Measurements from ENCODE around the gene KCND3. TPM values are rescaled to one million over a fixed set of nuclear protein-coding genes. Genes with fewer than 3 reads are reported as not detected.

KCND3 gene
- total RNA-seq, 1 donor from 2014 or later, result 19.8 TPM

DNA sequence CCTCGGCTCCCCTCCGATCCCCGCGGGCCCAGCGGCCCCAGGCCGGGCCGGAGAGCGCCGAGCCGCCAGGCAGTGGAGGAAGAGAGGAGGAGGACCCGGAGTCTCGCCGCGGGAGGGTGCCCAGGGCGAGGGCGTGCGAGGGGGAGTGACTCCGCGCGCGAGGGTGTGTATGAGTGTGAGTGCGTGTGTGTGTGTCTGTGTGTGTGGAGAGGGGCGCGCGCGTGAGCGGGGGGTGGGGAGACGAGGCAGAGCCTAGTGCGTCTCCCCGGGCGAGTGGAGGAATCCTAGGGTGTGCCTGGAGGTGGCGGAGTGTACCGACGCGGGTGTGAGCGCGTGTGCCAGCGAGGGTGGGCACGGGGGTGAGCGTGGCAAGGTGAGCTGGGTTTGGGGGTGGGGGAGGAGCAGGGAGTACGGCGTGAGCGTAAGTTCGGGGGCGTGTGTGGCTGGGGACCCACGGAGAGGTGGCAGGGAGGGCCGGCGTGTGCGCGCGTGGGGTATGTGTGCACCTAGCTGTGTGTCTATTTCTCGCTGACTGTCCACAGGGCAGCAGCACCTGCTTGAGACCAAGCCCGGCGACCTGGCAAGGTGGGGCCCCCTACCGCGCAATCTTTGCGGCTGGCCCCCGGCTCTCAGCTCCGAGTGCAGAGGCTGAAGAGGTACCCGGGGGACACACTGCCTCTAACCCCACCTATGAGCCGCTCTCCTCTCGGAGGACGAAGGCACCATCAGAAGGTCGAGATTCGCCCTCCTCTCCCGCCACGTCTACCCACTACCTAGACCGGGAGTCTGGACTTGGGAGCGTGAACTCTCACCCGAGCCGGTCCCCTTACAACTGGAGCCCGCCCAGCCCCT is 784 bp upstream of the KCND3 start:
- ATAC-seq (peak; percentile 33), DNase-seq (peak; percentile 67)
- intact Hi-C loops (cut with micrococcal nuclease), result loop anchor here (5.0 to 10.0 kb wide), 2 partner anchors 195 to 347 kb away; no protein-coding TSS in a partner anchor

DNA sequence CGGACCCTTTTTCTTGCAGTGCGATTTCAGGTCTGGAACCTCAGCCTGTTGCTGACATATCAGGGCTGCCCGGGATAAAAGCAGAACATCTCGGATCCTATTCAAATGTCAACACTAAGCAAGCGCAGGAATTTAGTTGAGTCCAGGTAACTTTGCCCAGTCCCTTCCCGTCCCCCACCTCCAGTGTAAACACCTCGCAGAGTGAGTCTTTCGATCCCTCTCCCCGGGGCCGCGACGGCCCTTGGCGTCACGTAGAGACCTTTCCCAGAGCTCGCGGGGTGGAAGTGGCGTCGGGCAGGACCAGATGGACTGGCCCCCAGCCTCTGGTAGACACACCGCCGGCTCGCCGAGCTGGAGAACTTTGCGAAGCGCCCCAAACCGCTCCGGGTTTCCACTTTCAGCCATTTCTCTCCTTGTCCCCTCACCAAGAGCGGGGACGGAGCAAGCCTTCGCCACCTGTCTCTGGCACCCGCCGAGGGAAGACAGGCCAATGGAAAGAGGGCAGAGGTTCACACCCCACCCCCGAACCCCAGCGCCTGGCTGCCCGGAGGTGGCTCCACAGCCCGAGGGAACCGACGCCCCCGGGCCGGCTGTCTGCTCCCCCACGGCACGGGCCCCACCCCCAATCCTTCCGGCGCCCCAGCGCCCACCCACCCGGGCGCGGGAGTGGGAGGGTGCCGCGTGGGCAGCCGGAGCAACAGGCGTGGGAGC is 570 bp downstream of the KCND3 start:
- DNase-seq (peak; percentile 60), ATAC-seq (peak; percentile 2)
- intact Hi-C loops (cut with micrococcal nuclease), result no loop called here

DNA sequence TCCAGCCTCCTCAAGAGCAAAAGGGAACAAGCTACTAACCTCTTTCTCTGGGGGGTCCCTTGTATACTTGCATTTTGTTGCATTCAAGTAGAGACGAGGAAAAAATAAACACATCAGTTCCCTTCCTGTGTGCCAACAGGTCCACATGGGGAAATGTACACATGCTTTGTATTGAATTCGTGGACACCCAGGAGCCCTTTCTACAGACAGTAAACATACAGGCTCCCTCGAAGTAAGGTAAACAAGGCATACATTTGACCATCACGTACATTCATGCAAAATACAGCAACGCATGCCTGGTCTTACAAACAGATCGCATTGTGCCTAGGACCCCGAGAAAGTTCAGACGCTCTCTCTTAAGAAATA is 1.1 kb downstream of the KCND3 start:
- DNase-seq (no peak), ATAC-seq (no peak)
- intact Hi-C loops (cut with micrococcal nuclease), result no loop called here

DNA sequence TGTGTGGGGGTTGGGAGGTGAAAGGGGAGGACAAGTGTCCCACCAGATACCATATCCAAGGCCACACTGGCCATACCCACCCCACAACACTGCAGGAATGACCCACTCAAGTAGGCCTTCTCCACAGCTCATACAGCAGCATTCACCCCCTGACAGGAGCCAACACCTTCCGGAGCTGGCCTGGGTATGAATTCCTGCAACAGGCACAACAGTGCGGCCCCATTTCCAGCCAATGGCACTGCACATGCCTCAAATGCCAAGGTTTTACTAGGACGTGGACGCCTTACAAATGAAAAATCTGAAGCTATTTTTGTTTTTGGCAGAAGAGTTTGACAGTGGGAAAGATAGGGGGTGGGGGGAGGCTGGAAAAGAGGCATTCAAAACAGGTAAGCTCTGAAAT is 2.0 kb downstream of the KCND3 start:
- intact Hi-C loops (cut with micrococcal nuclease), result no loop called here
- ATAC-seq (peak; percentile 56), DNase-seq (peak; percentile 74)

DNA sequence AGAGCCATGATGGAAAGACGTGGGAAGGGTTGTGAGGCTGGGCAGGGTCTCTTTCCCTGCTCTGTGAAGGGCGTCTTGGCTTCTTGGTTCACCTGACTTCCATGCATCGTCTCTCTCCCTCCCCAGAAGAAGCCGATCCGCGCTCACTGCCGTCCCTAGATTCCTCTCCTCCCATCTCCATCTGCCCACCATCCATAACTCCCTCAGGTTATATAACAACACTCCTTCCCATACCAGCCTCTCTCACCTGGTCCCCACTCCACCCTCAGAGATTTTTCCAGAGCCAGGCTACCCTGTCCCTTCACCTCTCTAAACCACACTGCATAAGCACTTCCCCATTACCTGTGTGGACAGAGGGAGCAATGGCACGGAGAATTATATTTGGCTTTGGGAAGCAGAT is 6.0 kb downstream of the KCND3 start:
- no peak for DNase-seq
- ATAC-seq, result no peak
- intact Hi-C loops (cut with micrococcal nuclease), result no loop called here

DNA sequence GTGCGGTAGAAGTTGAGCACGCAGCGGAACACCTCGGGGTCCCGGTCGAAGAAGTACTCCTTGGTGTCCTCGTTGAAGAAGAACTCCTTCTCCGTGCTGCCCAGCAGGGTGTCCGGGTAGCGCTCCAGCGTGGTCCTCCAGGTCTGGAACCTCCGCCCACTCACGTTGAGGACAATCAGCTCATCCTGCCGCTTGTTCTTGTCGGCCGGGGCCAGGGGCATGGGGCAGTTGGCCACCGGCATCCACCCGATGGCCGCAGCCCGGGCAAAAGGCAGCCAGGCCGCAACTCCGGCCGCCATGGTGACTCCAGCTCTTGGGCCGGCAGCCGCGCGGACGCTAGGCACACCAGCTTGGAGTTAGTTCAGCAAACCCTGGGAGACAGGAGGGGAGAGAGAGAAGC is 7.0 kb downstream of the KCND3 start:
- DNase-seq (no peak), ATAC-seq (no peak)
- intact Hi-C loops (cut with micrococcal nuclease), result no loop called here

DNA sequence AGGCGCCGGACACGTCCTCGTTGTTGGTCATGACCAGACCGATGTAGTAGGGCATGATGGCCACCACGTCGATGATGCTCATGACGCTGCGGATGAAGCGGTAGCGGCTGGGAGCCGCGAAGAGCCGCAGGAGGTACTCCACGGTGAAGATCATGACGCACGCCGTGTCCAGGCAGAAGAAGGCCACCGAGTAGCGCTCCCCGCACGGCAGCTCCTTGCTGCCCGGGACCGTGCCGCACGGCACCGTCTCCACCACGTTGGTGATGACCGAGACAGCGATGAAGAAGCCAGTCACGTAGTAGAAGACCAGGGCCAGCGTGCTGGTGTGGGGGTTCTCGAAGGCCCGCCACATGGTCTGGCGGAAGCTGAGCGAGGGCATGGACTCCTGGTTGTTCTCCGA is 7.6 kb downstream of the KCND3 start:
- no peak for ATAC-seq
- no peak for DNase-seq
- intact Hi-C loops (cut with micrococcal nuclease), result no loop called here

DNA sequence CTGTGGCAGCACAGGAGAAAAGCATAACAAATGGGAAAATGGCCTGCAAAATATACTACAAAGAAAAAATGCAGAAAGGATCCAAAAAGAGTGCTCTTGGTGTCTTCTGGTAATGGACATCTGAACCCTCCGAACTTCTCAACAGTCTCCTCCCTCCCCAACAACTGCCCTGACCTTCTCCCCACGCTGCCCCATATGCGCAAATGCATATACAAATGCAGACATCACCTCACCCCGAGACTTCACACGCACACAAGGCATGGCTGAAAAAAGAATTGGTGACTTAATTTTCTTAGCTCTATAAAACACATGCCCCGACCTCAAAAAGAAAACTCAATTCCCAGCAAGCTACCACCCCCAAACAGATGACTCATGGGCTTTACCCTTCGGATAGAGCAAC is 8.4 kb downstream of the KCND3 start:
- DNase-seq, result no peak
- ATAC-seq, result no peak
- intact Hi-C loops (cut with micrococcal nuclease), result no loop called here

DNA sequence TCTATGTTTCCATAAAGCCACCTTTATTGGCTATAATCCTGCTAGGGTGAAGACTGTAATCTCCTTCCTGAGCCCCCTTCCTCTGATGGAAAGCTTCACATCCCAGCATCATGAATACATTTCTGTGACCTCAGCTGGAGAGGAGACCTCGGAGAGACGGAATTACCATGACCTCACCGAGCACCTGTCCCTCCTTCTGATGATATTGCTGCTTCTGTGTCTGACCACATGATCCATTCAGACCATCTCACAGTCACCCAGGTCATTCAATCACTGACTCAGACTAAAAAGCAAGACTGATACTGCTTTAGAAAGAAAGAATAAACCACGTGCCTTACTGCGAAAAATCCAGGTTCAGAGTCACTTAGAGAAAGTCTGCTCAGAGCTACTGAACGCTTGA is 8.8 kb downstream of the KCND3 start:
- intact Hi-C loops (cut with micrococcal nuclease), result no loop called here
- no peak for ATAC-seq
- DNase-seq, result no peak

DNA sequence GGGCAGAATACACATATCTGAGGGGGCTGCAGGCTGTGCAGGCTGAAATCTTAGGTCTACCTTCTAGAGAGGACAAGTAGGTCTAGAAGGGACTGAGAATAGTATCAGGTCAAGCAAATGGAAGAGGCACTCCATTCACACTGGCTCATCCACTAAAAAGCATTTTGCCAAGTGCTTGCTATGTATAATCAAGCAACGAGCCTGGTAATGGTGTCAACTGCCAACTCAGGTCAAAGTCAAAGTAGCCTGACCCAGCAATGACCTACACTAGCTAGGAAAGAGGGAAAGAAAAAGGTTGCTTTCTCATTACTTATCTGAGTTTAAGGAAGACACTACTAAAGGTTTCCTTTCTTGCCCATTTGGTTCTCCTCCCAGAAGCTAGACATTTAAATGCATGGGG is 10.8 kb downstream of the KCND3 start:
- intact Hi-C loops (cut with micrococcal nuclease), result no loop called here
- peak; percentile 84 for ATAC-seq
- no peak for DNase-seq

DNA sequence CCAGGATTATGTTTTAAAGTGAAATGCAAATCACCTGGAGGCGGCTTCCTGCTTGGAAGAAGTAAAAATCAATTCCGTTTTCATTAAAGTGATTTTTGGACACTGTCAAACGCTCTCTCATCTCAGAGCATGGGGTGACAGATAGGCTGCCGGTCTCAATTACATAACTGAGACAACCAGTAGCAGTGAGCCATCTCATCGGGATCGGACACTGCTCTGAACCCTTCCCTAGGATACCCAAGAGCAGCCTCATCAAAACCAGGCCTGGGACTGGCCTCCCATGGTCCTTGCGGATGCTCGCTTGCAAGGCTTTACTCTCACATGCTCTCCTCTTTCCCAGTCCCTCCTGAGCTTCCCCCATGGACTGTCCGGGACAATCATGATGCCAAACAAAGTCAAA is 12.1 kb downstream of the KCND3 start:
- intact Hi-C loops (cut with micrococcal nuclease), result no loop called here
- ATAC-seq, result no peak

DNA sequence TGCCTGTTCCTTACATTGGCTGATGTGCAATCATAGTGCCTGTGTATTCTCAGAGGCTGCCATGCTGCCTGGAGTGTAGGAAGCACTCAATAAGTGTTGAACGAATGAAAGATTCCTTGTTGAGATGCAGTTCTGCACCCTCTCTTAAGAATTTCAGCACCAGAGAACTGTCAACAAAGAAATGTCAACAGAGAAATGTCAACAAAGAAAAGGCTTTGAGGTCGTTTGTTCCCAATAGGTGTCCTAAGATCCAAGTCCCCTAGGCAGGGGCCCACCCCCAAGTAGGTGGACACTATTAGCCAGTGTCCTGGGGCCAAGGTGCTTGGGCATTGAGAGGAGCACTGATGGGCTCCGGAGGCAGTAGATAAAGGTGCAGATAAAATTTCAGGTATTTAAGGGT is 12.6 kb downstream of the KCND3 start:
- no peak for DNase-seq
- intact Hi-C loops (cut with micrococcal nuclease), result no loop called here
- ATAC-seq, result no peak

More for the DNA sequence above, 12.1 kb downstream of the KCND3 start:
- no peak for DNase-seq

DNA sequence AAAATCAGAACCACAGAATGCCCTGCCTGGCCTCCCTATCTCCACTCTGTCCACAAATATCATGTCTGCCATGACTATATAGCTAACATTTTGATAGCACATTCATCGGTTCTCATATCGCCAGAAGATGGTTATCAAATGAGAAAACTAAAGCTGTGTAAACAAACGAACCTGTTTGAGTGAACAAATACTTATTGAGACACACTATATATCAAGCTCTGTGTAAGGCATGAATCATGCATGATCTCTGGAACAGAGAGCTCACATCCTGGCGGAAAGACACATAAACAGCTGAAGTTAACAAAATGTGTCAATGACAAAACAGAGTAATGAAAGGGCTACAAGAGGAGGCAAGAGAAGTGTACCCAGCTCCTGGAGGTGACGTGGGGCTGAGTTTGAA is 13.1 kb downstream of the KCND3 start:
- no peak for ATAC-seq
- no peak for DNase-seq
- intact Hi-C loops (cut with micrococcal nuclease), result no loop called here

DNA sequence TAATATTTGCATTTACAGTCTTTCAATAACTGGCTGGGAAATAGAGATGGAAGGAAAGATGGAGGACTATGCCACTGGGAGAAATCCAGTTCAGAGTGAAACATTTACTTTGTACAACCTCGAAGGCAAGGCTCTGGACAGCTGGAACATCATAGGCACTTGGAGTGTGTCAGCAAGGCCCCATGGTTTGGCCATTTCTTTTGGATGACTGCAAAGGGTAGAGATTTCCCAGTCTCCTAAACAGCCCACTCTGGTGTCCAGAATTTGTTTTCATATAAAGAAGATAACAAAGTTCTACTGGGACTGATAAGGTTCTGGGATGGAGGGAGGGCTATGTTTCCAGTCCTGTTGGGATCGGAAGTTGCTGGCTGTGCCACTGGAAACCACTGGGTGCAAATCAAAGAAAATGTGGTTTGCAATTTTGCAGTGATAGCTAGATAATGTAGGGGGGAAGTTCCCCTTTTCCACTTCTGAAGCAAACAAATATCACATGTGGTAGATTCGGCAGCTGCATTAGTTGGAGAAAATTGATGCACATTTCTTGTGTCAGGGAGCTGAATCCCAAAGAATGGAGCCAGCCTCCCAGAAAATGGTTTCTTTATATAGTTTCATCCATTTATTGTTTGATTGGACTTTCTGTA is 16.2 kb downstream of the KCND3 start:
- DNase-seq (no peak), ATAC-seq (peak; percentile 66)
- intact Hi-C loops (cut with micrococcal nuclease), result no loop called here

DNA sequence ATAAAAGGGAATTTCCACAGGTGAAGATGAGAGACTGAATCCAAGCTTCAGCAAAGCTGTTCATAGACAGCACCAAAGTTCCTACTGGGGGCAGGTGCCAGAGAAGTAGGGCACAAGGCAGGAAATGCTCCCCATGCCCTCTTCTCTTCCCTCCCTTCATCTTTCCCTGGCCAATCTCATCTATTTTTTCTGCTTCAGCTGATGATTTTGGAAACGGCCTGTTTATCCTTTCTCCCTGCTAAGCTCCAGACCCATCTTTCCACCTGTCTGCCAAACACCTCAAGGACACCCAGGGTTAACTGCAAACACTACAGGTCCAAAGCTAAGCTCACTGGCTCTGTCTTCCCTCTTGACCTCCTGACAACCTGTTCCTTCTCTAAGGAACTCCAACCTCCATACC is 18.1 kb downstream of the KCND3 start:
- ATAC-seq (no peak), DNase-seq (no peak)
- intact Hi-C loops (cut with micrococcal nuclease), result no loop called here

DNA sequence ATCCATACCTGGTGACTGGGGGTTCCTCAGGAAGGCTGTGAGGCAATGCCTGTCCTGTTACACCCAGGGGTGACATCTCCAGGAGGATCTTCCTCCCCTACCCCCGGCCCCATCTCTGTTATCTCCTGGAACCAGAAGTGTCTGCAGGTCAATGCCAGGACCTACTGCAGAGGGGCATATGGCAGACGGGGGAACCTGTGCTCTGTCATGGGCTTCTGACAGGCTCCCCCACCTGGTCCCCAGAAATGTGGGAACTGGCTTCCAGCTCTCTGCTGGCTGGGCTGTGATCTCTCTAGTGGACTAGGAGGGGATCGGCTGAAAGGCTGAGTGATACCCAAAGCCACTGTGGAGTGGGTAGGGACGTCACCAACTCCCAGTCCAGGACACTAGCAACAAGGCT is 21.0 kb downstream of the KCND3 start:
- DNase-seq (no peak), ATAC-seq (no peak)
- intact Hi-C loops (cut with micrococcal nuclease), result no loop called here

DNA sequence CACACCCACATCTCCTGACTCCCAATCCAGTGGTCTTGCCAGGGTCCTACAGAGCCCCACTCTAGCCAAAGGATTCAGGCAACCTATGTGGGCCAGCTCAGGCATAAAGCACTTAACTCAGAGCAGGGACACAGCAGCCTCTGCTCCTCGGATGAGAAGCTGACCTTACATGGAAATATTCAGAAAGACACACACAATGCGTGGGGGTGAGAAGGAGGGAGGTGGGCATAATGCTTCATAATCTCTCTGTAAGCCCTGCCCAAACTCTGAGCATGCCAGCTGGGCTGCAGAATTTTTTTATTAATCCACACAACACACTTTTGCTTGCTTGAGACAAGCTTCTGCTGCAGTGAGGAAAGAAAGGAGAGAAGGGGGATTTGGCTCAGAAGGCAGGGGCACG is 21.6 kb downstream of the KCND3 start:
- ATAC-seq (no peak), DNase-seq (no peak)
- intact Hi-C loops (cut with micrococcal nuclease), result no loop called here

DNA sequence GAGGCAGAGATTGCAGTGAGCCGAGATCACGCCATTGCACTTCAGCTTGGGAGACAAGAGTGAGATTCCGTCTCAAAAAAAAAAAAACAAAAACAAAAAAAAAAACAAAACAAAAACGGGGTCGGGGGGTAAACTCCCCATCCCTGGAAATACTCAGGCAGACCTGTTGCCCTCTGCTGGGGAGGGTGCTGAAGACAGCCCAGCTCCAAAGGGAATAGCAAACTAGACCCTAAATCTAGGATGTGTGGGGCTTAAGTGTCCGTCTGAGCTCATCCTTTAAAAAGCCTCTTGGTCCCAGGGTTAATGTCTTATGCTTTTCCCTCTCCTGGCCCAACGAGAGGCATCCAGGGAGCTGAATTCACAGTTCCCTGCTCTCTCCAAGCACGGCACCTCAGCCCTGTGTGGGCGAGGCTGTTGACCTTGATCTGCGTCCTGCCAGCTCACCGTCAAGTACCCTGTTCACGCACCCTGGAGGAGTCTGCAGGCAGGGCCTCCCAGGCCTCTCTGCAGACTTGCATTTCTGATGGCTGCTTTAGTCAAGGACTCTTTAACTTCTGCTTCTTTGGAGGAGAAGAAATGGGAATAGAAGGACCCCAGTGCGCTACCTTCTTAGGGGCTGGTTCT is 22.3 kb downstream of the KCND3 start:
- peak; percentile 85 for ATAC-seq
- intact Hi-C loops (cut with micrococcal nuclease), result no loop called here
- DNase-seq, result peak; percentile 53

DNA sequence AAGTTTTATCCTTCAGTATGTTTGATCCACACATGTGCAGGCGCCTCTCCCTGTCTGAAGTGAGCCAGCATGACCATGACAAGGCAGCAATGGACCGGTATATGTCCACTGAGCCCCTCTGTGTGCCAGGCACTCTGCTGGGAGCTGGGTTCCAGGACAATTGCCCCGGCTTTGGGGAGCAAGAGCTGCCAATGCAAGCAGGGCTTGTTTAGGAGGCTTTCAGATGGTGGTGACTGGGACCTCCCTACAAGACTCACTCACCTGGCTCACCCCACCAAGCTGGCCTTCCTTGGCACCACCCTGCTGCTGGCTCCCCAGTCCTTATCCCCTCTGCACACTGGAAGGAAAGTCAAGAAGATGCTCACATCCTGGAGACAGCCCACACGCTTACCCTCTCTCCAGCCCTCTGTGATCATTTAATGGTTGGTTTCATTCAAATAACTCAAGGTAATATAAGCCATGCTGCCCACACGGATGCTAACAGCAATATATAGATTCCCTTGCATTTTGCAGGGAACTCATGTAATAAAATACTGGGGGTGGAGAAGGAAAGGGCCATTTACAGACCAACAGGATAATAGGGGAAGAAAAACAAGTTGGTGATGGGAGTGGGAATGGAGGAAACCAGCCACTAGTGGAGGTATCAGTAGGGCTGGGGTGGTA is 23.6 kb downstream of the KCND3 start:
- DNase-seq (no peak), ATAC-seq (no peak)
- intact Hi-C loops (cut with micrococcal nuclease), result no loop called here
